ENCODE data around the gene SLC30A4. TPM values are rescaled to one million over a fixed set of nuclear protein-coding genes. Genes with fewer than 3 reads are reported as not detected.
"Not testable (repeated sequence)": the region's sequence is repeated elsewhere in the genome, so short reads cannot be mapped to it uniquely, and the experiment has no call there.

The SLC30A4 gene
- total and polyA plus RNA-seq, 12 donors = 1.4 to 4.5 (median 3.0) TPM

GRCh38 chr15:45510758-45511280, 11.7 kb downstream of the SLC30A4 start:
- DNase-seq (no peak), ATAC-seq (no peak)
- no peaks in the 10 kb centered on the region for H3K9me3 ChIP-seq
- peaks cover 0 to 84% (median 11%) of the 10 kb centered on the region in 9 donors for H3K36me3 ChIP-seq
- WGBS, 2 donors = 90 to 92% methylated on average over 4 of the region's 4 CpGs
- no peaks in the 10 kb centered on the region for H3K27me3 ChIP-seq
- intact Hi-C loops (cut with DNase I) = loop anchor here in 1 of 10 donors (10.0 kb wide), 1 partner anchor 96 kb away; no protein-coding TSS in a partner anchor
- H3K27ac ChIP-seq = no peak overlapping the region
- TF ChIP-seq CTCF (IDR thresholded peaks at IDR 0.05) = no peak
- H3K4me1 ChIP-seq = no peaks in the 10 kb centered on the region
- H3K4me3 ChIP-seq = no peak overlapping the region

GRCh38 chr15:45507143-45507542, 15.4 kb downstream of the SLC30A4 start:
- WGBS, 2 donors = 98 to 99% methylated on average over 6 of the region's 6 CpGs
- ATAC-seq; H3K27me3 ChIP-seq; H3K4me1 ChIP-seq; H3K27ac ChIP-seq; intact Hi-C loops (cut with DNase I); H3K9me3 ChIP-seq; DNase-seq; H3K4me3 ChIP-seq: not testable (repeated sequence)
- peaks cover 0 to 75% (median 17%) of the 10 kb centered on the region in 9 donors for H3K36me3 ChIP-seq

- intact Hi-C loops (cut with DNase I) = no loop called here
- ATAC-seq (no peak), DNase-seq (no peak)
- WGBS, 2 donors = 80 to 81% methylated on average over 4 of the region's 4 CpGs
- Histone ChIP-seq H3K27ac (no peak overlapping the region), H3K36me3 (peaks cover 0 to 18% (median 0%) of the 10 kb centered on the region in 9 donors), H3K9me3 (no peaks in the 10 kb centered on the region), H3K4me1 (no peaks in the 10 kb centered on the region), H3K27me3 (no peaks in the 10 kb centered on the region), H3K4me3 (no peak overlapping the region)
- TF ChIP-seq CTCF (IDR thresholded peaks at IDR 0.05) = no peak
Observed at GRCh38 chr15:45499426-45499825, 23.1 kb downstream of the SLC30A4 start.

GRCh38 chr15:45498701-45499100, 23.9 kb downstream of the SLC30A4 start:
- H3K27ac ChIP-seq = no peak overlapping the region
- no peaks in the 10 kb centered on the region for H3K4me1 ChIP-seq
- no peak for TF ChIP-seq CTCF (IDR thresholded peaks at IDR 0.05)
- no peak for DNase-seq
- ATAC-seq = no peak
- WGBS, 2 donors = 60 to 82% methylated on average over 1 of the region's 1 CpG
- H3K36me3 ChIP-seq = peaks cover 0 to 15% (median 0%) of the 10 kb centered on the region in 9 donors
- H3K27me3 ChIP-seq = no peaks in the 10 kb centered on the region
- H3K9me3 ChIP-seq = no peaks in the 10 kb centered on the region
- intact Hi-C loops (cut with DNase I) = no loop called here
- H3K4me3 ChIP-seq = no peak overlapping the region

- DNase-seq (no peak), ATAC-seq (no peak)
- Histone ChIP-seq H3K9me3 (no peaks in the 10 kb centered on the region), H3K27ac (no peak overlapping the region), H3K4me1 (no peaks in the 10 kb centered on the region), H3K36me3 (peaks cover 0 to 12% (median 0%) of the 10 kb centered on the region in 9 donors), H3K27me3 (no peaks in the 10 kb centered on the region), H3K4me3 (no peak overlapping the region)
- intact Hi-C loops (cut with DNase I) = no loop called here
- TF ChIP-seq CTCF (IDR thresholded peaks at IDR 0.05) = no peak
- 97% methylated on average over 3 of the region's 3 CpGs for WGBS, 2 donors
Observed at GRCh38 chr15:45497261-45497660, 25.3 kb downstream of the SLC30A4 start.

Data from heart right ventricle (tissue), 16 donors.